GM21367 (cell line): ENCODE data around the gene OR4S1.
"Not testable (repeated sequence)": the region's sequence is repeated elsewhere in the genome, so short reads cannot be mapped to it uniquely, and the experiment has no call there.

Experiments used
- ATAC-seq: cut with Tn5 transposase; IDR thresholded peaks from one replicate; pipeline ENCODE4 v1.9.1; 2021; ENCODE audit not compliant: unreplicated experiment

OR4S1 gene

GRCh38 chr11:48305923-48306322 is at the start of gene OR4S1:
Gene OR4S1, plus strand, starts transcription at chr11:48306223. Its CDS starts 0 bp downstream, at chr11:48306223.
- ATAC-seq = no peak

- no peak for ATAC-seq
These were observed 44.4 kb upstream of the OR4S1 start for GRCh38 chr11:48261600-48261999.

- ATAC-seq = no peak
These were observed 42.6 kb upstream of the OR4S1 start, which contains the start of gene OR4X1 for GRCh38 chr11:48263423-48263911. Gene OR4X1, plus strand, starts transcription at chr11:48263861. Its CDS starts 0 bp downstream, at chr11:48263861.

- ATAC-seq = no peak
These were observed 35.4 kb upstream of the OR4S1 start for GRCh38 chr11:48270621-48271020.

GRCh38 chr11:48272606-48273005 is 33.4 kb upstream of the OR4S1 start:
- ATAC-seq = no peak

- peak; percentile 96 for ATAC-seq
These were observed 1.9 kb downstream of the OR4S1 start for GRCh38 chr11:48307760-48308386.

- not testable (repeated sequence) for ATAC-seq
These were observed 7.6 kb downstream of the OR4S1 start for GRCh38 chr11:48313590-48313989.

GRCh38 chr11:48319813-48320212 is 13.8 kb downstream of the OR4S1 start:
- ATAC-seq = not testable (repeated sequence)

- ATAC-seq = not testable (repeated sequence)
These were observed 18.6 kb downstream of the OR4S1 start, which contains the start of gene OR4C3 for GRCh38 chr11:48324620-48325019. Gene OR4C3, plus strand, starts transcription at chr11:48324920. Its CDS starts 102 bp downstream, at chr11:48325022.

- no peak for ATAC-seq
These were observed 35.4 kb downstream of the OR4S1 start for GRCh38 chr11:48341466-48341865.

GRCh38 chr11:48342505-48342904 is 36.5 kb downstream of the OR4S1 start:
- not testable (repeated sequence) for ATAC-seq

- not testable (repeated sequence) for ATAC-seq
These were observed 40.3 kb downstream of the OR4S1 start for GRCh38 chr11:48346286-48346685.

- ATAC-seq = no peak
These were observed 48.0 kb downstream of the OR4S1 start for GRCh38 chr11:48354013-48354412.

- ATAC-seq = no peak
These were observed 48.7 kb downstream of the OR4S1 start for GRCh38 chr11:48354677-48355076.
